HL-60 (cell line): ENCODE results near the gene C6orf132.

Source experiments
- CTCF ChIP-seq: IDR thresholded peaks from one replicate; pipeline ENCODE4 v1.5.1; 2011; ENCODE audit warnings: low read length, control low read depth, inconsistent platforms; ENCODE audit not compliant: insufficient read depth
- GABPA ChIP-seq: IDR thresholded peaks from 2 replicates; pipeline ENCODE4 v1.6.1; 2012; ENCODE audit warnings: low read depth
- POLR2AphosphoS5 ChIP-seq: IDR thresholded peaks from 2 replicates; pipeline ENCODE4 v1.6.1; 2012; ENCODE audit warnings: low read depth
- TF ChIP-seq, protein P1 (sequence below): IDR thresholded peaks from 2 replicates; pipeline ENCODE4 v1.6.1; 2012; ENCODE audit warnings: low read depth; ENCODE audit not compliant: insufficient replicate concordance

DNA sequence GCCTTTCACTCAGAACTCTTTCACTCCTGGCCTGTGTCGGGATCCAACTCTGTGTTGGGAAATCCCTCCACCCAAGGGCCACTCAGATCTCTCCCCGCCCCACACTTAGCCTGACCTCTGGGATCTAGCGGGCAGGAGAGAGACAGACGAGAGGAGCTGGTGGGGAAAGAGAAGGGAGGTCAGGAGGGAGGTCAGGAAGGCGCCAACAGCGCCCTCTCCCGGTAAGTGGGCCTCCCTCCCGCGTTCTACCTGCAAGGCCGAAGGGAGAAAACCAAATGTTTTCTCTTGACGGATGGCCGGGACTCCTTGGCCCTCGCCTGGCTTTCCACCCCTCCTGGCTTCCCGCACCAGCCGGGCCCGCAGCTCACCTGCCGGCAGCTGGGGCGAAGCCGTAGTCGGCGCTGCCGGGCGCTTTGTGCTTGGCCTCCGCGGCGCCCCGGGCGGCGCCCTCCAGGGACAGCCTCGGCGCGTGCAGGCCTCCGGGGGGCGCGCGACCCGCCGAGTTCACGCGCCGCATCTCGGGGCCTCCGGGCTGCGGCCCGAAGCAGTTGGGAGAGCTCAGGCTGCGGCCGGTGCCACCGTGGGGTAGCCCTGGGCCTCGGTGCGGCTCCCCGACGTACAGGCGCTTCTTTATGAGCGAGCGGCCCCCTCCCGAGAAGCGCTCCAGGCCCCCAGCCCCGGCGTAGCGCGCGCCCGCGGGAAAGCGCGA lies 38.2 kb downstream of the C6orf132 start:
- no peak for TF ChIP-seq POLR2AphosphoS5
- TF ChIP-seq CTCF: peak; percentile 90
- TF ChIP-seq GABPA: no peak
- TF ChIP-seq, protein P1, sequence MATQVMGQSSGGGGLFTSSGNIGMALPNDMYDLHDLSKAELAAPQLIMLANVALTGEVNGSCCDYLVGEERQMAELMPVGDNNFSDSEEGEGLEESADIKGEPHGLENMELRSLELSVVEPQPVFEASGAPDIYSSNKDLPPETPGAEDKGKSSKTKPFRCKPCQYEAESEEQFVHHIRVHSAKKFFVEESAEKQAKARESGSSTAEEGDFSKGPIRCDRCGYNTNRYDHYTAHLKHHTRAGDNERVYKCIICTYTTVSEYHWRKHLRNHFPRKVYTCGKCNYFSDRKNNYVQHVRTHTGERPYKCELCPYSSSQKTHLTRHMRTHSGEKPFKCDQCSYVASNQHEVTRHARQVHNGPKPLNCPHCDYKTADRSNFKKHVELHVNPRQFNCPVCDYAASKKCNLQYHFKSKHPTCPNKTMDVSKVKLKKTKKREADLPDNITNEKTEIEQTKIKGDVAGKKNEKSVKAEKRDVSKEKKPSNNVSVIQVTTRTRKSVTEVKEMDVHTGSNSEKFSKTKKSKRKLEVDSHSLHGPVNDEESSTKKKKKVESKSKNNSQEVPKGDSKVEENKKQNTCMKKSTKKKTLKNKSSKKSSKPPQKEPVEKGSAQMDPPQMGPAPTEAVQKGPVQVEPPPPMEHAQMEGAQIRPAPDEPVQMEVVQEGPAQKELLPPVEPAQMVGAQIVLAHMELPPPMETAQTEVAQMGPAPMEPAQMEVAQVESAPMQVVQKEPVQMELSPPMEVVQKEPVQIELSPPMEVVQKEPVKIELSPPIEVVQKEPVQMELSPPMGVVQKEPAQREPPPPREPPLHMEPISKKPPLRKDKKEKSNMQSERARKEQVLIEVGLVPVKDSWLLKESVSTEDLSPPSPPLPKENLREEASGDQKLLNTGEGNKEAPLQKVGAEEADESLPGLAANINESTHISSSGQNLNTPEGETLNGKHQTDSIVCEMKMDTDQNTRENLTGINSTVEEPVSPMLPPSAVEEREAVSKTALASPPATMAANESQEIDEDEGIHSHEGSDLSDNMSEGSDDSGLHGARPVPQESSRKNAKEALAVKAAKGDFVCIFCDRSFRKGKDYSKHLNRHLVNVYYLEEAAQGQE: no peak
